HG03460 (cell line): ENCODE data around the gene TRIM15.

Experiments used
- ATAC-seq: cut with Tn5 transposase; IDR thresholded peaks from one replicate; pipeline ENCODE4 v1.9.1; 2021; ENCODE audit not compliant: unreplicated experiment

The TRIM15 gene

GRCh38 chr6:30145818-30146217, 17.5 kb upstream of the TRIM15 start:
- ATAC-seq, result no peak

- ATAC-seq, result no peak
These were observed 16.2 kb upstream of the TRIM15 start for GRCh38 chr6:30147096-30147495.

- ATAC-seq, result no peak
These were observed 14.1 kb upstream of the TRIM15 start for GRCh38 chr6:30149234-30149633.

- no peak for ATAC-seq
These were observed 13.3 kb upstream of the TRIM15 start for GRCh38 chr6:30149858-30150550.

GRCh38 chr6:30150671-30151395, 12.5 kb upstream of the TRIM15 start:
- ATAC-seq, result no peak

- no peak for ATAC-seq
These were observed 11.8 kb upstream of the TRIM15 start for GRCh38 chr6:30151580-30151979.

GRCh38 chr6:30152016-30152673, 11.2 kb upstream of the TRIM15 start:
- ATAC-seq, result no peak

GRCh38 chr6:30152910-30153610, 10.3 kb upstream of the TRIM15 start:
- no peak for ATAC-seq

GRCh38 chr6:30154061-30154460, 9.3 kb upstream of the TRIM15 start:
- no peak for ATAC-seq

GRCh38 chr6:30154709-30155519, 8.4 kb upstream of the TRIM15 start:
- no peak for ATAC-seq

GRCh38 chr6:30155520-30156261, 7.7 kb upstream of the TRIM15 start:
- no peak for ATAC-seq

- ATAC-seq, result no peak
These were observed 7.1 kb upstream of the TRIM15 start for GRCh38 chr6:30156262-30156599.

- no peak for ATAC-seq
These were observed 6.6 kb upstream of the TRIM15 start for GRCh38 chr6:30156774-30157173.

GRCh38 chr6:30157581-30157980, 5.8 kb upstream of the TRIM15 start:
- ATAC-seq, result no peak

GRCh38 chr6:30157999-30158398, 5.3 kb upstream of the TRIM15 start:
- no peak for ATAC-seq

- ATAC-seq, result no peak
These were observed 4.8 kb upstream of the TRIM15 start for GRCh38 chr6:30158475-30159040.

GRCh38 chr6:30160008-30160784, 3.1 kb upstream of the TRIM15 start:
- no peak for ATAC-seq

GRCh38 chr6:30160785-30161531, 2.4 kb upstream of the TRIM15 start, which contains the start of gene TRIM10:
Gene TRIM10, minus strand, starts transcription at chr6:30161211. Its CDS starts 353 bp downstream, at chr6:30160858.
- ATAC-seq, result no peak
